ENCODE measurements around the gene HMGA1.

GRCh38 chr6:34226066-34226465 lies 10.6 kb upstream of the HMGA1 start:
- TF ChIP-seq CTCF (conservative IDR thresholded peaks at IDR 0.05; ENCODE audit: low read length), result no peak
- TF ChIP-seq EZH2phosphoT487 (IDR thresholded peaks at IDR 0.05; ENCODE audit: borderline replicate concordance), result no peak

Measured in Loucy (cell line).